Measurements from ENCODE around the gene BRD9.
"Not testable (repeated sequence)": the region's sequence is repeated elsewhere in the genome, so short reads cannot be mapped to it uniquely, and the experiment has no call there.

The BRD9 gene

GRCh38 chr5:844426-844825 lies 48.2 kb downstream of the BRD9 start:
- not testable (repeated sequence) for H2AFZ ChIP-seq (ENCODE audit: low read length); H3K27me3 ChIP-seq (ENCODE audit: insufficient read depth, low read length); H3K27ac ChIP-seq (ENCODE audit: low read depth, low read length, poor library complexity, severe bottlenecking); H3F3A ChIP-seq (ENCODE audit: insufficient read depth, low read length); H4K20me1 ChIP-seq (ENCODE audit: insufficient read depth, low read length); H3K4me1 ChIP-seq (ENCODE audit: insufficient read depth, low read length, severe bottlenecking); H3K9me2 ChIP-seq (ENCODE audit: low read depth, low read length); H3K9me3 ChIP-seq (ENCODE audit: low read length); H3K79me2 ChIP-seq (ENCODE audit: insufficient read depth, low read length); H3K36me3 ChIP-seq (ENCODE audit: insufficient read depth, low read length); H3K4me3 ChIP-seq (ENCODE audit: low read depth, low read length, poor library complexity, severe bottlenecking); H3K4me2 ChIP-seq (ENCODE audit: low read length); H3K9ac ChIP-seq (ENCODE audit: low read length)

GRCh38 chr5:843926-844325 lies 48.7 kb downstream of the BRD9 start:
- H2AFZ ChIP-seq (ENCODE audit: low read length); H3K9me2 ChIP-seq (ENCODE audit: low read depth, low read length); H3K4me2 ChIP-seq (ENCODE audit: low read length); H3K9ac ChIP-seq (ENCODE audit: low read length); H4K20me1 ChIP-seq (ENCODE audit: insufficient read depth, low read length); H3K27me3 ChIP-seq (ENCODE audit: insufficient read depth, low read length); H3F3A ChIP-seq (ENCODE audit: insufficient read depth, low read length); H3K4me1 ChIP-seq (ENCODE audit: insufficient read depth, low read length, severe bottlenecking); H3K36me3 ChIP-seq (ENCODE audit: insufficient read depth, low read length); H3K79me2 ChIP-seq (ENCODE audit: insufficient read depth, low read length); H3K4me3 ChIP-seq (ENCODE audit: low read depth, low read length, poor library complexity, severe bottlenecking); H3K27ac ChIP-seq (ENCODE audit: low read depth, low read length, poor library complexity, severe bottlenecking); H3K9me3 ChIP-seq (ENCODE audit: low read length): not testable (repeated sequence)

GRCh38 chr5:843371-843770 lies 49.2 kb downstream of the BRD9 start:
- not testable (repeated sequence) for H3K9me3 ChIP-seq (ENCODE audit: low read length); H3K9me2 ChIP-seq (ENCODE audit: low read depth, low read length); H3K79me2 ChIP-seq (ENCODE audit: insufficient read depth, low read length); H3K9ac ChIP-seq (ENCODE audit: low read length); H3K27me3 ChIP-seq (ENCODE audit: insufficient read depth, low read length); H3F3A ChIP-seq (ENCODE audit: insufficient read depth, low read length); H3K27ac ChIP-seq (ENCODE audit: low read depth, low read length, poor library complexity, severe bottlenecking); H3K4me2 ChIP-seq (ENCODE audit: low read length); H3K36me3 ChIP-seq (ENCODE audit: insufficient read depth, low read length); H3K4me3 ChIP-seq (ENCODE audit: low read depth, low read length, poor library complexity, severe bottlenecking); H4K20me1 ChIP-seq (ENCODE audit: insufficient read depth, low read length); H3K4me1 ChIP-seq (ENCODE audit: insufficient read depth, low read length, severe bottlenecking); H2AFZ ChIP-seq (ENCODE audit: low read length)

- not testable (repeated sequence) for H3K4me1 ChIP-seq (ENCODE audit: insufficient read depth, low read length, severe bottlenecking); H3K4me3 ChIP-seq (ENCODE audit: low read depth, low read length, poor library complexity, severe bottlenecking); H3K9me2 ChIP-seq (ENCODE audit: low read depth, low read length); H4K20me1 ChIP-seq (ENCODE audit: insufficient read depth, low read length); H3K4me2 ChIP-seq (ENCODE audit: low read length); H2AFZ ChIP-seq (ENCODE audit: low read length); H3K27ac ChIP-seq (ENCODE audit: low read depth, low read length, poor library complexity, severe bottlenecking); H3K79me2 ChIP-seq (ENCODE audit: insufficient read depth, low read length); H3K9me3 ChIP-seq (ENCODE audit: low read length); H3F3A ChIP-seq (ENCODE audit: insufficient read depth, low read length); H3K36me3 ChIP-seq (ENCODE audit: insufficient read depth, low read length); H3K9ac ChIP-seq (ENCODE audit: low read length); H3K27me3 ChIP-seq (ENCODE audit: insufficient read depth, low read length)
Measured at GRCh38 chr5:842402-843221, 50.0 kb downstream of the BRD9 start.

- not testable (repeated sequence) for H2AFZ ChIP-seq (ENCODE audit: low read length); H3K4me3 ChIP-seq (ENCODE audit: low read depth, low read length, poor library complexity, severe bottlenecking); H3F3A ChIP-seq (ENCODE audit: insufficient read depth, low read length); H3K9ac ChIP-seq (ENCODE audit: low read length); H3K4me2 ChIP-seq (ENCODE audit: low read length); H3K36me3 ChIP-seq (ENCODE audit: insufficient read depth, low read length); H3K4me1 ChIP-seq (ENCODE audit: insufficient read depth, low read length, severe bottlenecking); H4K20me1 ChIP-seq (ENCODE audit: insufficient read depth, low read length); H3K9me3 ChIP-seq (ENCODE audit: low read length); H3K27ac ChIP-seq (ENCODE audit: low read depth, low read length, poor library complexity, severe bottlenecking); H3K79me2 ChIP-seq (ENCODE audit: insufficient read depth, low read length); H3K27me3 ChIP-seq (ENCODE audit: insufficient read depth, low read length); H3K9me2 ChIP-seq (ENCODE audit: low read depth, low read length)
Measured at GRCh38 chr5:841531-842401, 50.8 kb downstream of the BRD9 start.

GRCh38 chr5:840974-841435 lies 51.6 kb downstream of the BRD9 start:
- H4K20me1 ChIP-seq (ENCODE audit: insufficient read depth, low read length); H3K4me3 ChIP-seq (ENCODE audit: low read depth, low read length, poor library complexity, severe bottlenecking); H3K4me1 ChIP-seq (ENCODE audit: insufficient read depth, low read length, severe bottlenecking); H3F3A ChIP-seq (ENCODE audit: insufficient read depth, low read length); H3K9me2 ChIP-seq (ENCODE audit: low read depth, low read length); H3K79me2 ChIP-seq (ENCODE audit: insufficient read depth, low read length); H3K9me3 ChIP-seq (ENCODE audit: low read length); H3K27me3 ChIP-seq (ENCODE audit: insufficient read depth, low read length); H3K9ac ChIP-seq (ENCODE audit: low read length); H3K36me3 ChIP-seq (ENCODE audit: insufficient read depth, low read length); H3K27ac ChIP-seq (ENCODE audit: low read depth, low read length, poor library complexity, severe bottlenecking); H3K4me2 ChIP-seq (ENCODE audit: low read length); H2AFZ ChIP-seq (ENCODE audit: low read length): not testable (repeated sequence)

- not testable (repeated sequence) for H3K27me3 ChIP-seq (ENCODE audit: insufficient read depth, low read length); H3K4me3 ChIP-seq (ENCODE audit: low read depth, low read length, poor library complexity, severe bottlenecking); H3K9me2 ChIP-seq (ENCODE audit: low read depth, low read length); H3K27ac ChIP-seq (ENCODE audit: low read depth, low read length, poor library complexity, severe bottlenecking); H3K36me3 ChIP-seq (ENCODE audit: insufficient read depth, low read length); H3F3A ChIP-seq (ENCODE audit: insufficient read depth, low read length); H2AFZ ChIP-seq (ENCODE audit: low read length); H3K4me2 ChIP-seq (ENCODE audit: low read length); H4K20me1 ChIP-seq (ENCODE audit: insufficient read depth, low read length); H3K9ac ChIP-seq (ENCODE audit: low read length); H3K9me3 ChIP-seq (ENCODE audit: low read length); H3K79me2 ChIP-seq (ENCODE audit: insufficient read depth, low read length); H3K4me1 ChIP-seq (ENCODE audit: insufficient read depth, low read length, severe bottlenecking)
Measured at GRCh38 chr5:840118-840973, 52.3 kb downstream of the BRD9 start.
